Hindlimb muscle (tissue), 1 donor: ENCODE measurements around the gene RAB15. TPM values are rescaled to one million over a fixed set of nuclear protein-coding genes. Genes with fewer than 3 reads are reported as not detected.

Experiments
- DNase-seq: peaks from one replicate; pipeline ENCODE4 v3.0.0-alpha.2; 2013
- polyA plus RNA-seq: library from polyadenylated mRNA; unstranded; fragments of 120-200 nt; gene quantifications from one replicate; pipeline ENCODE4 v1.2.1, GENCODE V29; 2013; ENCODE audit not compliant: insufficient read length

Gene RAB15
- polyA plus RNA-seq, 1 donor = 35.3 TPM

DNA sequence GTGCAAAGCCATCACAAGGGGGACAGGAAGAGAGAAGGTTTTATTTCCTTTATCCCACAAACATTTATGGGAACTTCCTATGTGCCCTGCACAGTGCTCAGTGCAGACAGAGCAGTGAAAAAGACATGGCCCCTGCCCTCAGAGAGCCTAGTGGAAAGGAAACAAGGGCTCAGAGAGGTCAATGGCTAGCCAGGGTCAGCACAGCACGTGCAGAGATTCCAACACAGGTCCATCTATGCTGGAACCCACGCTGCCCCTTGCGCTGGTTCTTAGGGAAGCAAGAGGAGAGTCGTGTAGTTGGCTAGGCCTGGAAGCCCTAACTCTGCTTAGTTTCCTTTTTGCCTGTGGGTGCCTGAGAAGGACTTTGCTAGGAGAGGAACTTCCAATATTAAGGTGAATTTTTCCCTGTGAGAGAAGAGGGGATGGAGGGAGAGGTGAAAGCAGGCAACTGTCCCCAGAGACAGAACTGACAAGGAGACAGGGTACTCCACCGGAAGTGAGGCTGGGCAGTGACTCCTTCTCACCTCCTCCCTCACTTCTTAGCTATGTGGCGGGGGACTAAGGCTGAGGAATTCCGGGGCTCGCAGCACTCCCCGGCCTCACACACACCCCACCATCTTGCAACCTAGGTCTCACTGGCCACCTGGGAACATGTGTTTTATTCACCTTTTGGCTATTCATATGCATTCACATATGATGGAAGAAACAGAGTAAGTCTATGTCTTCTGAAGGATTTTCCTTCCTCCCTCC lies 17.5 kb downstream of the RAB15 start:
- DNase-seq = no peak

DNA sequence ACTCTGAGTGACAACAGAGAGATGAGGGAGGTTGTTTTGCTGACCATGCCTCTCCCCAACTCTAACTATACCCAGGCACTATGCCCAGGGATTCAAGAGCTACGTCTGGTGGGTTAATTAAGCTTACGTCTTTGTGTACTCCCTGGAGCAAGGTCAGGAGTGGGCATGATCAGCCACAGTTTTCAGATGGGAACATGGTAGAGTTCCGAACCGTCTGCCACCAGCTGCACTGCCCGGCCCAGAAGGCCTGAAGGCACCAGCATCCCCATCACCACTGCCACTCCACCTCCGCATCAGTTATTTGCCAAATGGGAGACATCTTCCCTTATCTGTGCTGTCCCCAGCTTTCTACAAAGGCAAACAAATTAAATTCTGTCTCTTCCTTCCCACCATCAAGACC lies 18.5 kb downstream of the RAB15 start:
- no peak for DNase-seq

DNA sequence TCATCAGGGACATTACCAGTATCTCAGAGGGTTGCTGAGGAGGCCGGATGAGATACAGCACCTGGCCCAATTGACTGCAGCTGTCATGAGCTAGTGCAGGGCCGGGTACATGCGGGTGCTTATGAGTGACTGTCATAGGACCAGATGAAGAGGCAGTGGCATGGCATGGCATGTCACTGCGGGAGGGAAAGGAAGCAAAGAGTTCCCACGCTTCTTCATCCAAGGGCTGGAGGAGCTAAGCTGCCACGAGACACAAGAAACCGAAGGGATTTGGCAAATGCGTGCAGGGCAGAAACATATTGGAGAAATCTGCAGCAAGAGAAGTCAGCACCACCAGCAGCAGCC lies 18.9 kb downstream of the RAB15 start:
- DNase-seq = no peak

DNA sequence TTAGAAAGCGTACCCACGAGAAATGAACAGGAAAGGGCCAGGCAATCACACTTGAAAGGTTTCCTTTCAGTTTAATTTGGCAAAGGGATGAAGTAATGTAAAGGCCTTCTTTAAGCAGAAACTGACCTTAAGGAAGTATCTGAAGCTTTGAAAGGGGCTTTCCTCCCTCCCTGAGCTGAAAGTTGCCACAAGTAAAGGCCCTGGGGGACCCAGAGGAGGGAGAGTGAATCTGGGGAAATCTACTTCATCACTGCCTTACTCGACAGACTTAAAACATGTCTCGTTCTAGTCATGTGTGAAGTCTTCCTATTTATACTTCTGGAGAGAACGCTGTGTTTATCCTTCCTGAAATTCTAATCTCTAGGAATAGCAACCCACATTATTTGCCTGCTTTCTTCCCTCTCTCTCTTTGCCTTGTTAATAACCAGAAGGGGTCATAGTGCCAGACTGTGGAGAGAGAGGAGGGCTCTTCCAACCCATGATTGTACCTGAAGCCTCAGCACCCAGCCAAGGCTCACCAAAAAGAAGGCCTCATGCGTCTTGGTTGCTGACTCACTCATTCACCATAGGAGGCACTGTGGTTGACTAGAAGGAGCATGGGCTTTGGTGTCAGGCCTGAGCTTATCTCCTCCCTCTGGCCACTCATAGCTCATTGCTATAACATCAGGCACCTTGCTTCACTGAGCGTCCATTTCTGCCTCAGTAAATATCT lies 19.4 kb downstream of the RAB15 start:
- DNase-seq = no peak

DNA sequence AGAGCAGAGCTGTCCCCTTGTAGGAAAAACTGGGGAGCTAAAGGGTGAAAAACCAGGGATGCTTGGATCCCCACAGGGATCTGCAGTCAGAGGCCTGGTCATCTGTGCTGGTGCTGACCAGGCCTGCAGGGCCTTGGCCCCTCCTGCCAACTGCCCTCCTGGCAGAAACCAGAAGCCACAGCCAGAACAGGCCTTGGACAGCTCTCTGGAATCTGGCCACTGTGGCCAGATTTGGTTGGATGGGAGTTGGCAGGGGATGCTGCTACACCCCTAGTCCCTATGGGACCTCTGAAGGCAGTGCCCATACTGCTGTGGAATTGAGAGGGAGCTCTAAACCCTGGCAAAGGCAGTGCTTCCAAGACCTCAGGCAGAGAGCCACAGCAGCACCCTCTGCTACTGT lies 20.4 kb downstream of the RAB15 start:
- DNase-seq = no peak

DNA sequence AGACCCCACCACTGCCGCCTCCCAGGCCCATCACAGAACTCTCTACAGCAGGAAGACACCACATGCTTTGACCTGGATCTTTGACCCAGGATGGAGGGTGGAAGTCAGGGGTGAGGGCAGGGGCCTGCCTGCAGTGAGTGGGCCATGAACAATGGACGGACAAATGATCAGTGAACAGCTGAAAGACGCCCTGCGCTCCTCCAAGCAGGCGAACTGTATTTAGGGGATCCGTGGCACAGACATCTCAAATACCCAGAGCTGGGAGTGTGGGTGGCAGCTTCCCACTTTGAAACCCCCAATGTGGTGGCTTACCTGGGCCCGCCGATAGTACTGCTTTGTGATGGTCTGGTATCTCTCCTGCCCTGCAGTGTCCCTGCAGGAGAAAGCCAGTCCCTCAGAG lies 20.8 kb downstream of the RAB15 start:
- DNase-seq = no peak

DNA sequence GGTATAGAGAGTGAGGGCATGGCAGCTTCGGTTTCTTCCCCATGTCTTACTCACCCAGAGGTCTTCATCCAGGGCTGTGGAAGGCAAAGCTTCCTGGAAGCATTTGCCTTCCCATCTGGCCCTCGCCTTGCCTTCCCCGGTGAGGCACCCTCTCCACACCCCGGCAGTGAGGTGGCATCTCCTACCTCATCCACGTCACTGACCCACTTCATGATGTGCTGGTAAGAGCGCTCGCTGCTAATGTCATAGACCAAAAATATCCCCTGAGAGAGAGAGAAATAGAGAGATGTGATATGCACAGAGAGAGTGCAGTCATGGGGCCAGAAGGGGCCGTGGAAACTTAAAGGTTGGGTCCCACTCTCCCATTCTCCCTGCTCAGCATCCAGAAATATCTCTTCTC lies 21.2 kb downstream of the RAB15 start:
- DNase-seq = no peak

DNA sequence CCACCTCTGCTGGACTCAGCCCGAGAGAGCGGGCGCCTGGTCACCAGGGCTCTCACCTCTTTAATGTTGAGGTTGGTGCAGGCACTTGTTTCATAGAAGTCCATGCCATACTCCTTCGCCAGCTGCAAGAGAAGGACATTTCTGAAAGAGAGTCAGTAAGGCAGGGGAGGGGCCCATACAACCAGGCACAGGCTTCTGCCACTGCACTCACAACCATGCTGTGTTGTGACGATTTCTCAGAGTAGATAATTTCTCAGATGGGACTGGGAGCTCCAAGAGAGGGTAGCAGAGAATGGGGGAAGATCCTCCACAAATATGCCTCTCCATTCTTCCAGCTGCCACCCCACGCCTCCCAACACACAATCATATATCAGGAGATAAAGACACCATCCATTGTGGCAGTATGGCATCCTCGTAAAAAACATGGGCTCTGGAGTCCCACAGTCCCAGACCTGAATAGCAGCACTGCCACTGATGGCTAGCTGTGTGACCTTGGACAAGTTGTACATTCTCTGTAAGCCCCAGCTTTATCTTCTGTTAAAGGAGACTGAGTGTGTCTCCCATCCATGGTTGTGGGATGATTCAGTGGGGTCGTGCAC lies 23.4 kb downstream of the RAB15 start:
- DNase-seq = no peak

DNA sequence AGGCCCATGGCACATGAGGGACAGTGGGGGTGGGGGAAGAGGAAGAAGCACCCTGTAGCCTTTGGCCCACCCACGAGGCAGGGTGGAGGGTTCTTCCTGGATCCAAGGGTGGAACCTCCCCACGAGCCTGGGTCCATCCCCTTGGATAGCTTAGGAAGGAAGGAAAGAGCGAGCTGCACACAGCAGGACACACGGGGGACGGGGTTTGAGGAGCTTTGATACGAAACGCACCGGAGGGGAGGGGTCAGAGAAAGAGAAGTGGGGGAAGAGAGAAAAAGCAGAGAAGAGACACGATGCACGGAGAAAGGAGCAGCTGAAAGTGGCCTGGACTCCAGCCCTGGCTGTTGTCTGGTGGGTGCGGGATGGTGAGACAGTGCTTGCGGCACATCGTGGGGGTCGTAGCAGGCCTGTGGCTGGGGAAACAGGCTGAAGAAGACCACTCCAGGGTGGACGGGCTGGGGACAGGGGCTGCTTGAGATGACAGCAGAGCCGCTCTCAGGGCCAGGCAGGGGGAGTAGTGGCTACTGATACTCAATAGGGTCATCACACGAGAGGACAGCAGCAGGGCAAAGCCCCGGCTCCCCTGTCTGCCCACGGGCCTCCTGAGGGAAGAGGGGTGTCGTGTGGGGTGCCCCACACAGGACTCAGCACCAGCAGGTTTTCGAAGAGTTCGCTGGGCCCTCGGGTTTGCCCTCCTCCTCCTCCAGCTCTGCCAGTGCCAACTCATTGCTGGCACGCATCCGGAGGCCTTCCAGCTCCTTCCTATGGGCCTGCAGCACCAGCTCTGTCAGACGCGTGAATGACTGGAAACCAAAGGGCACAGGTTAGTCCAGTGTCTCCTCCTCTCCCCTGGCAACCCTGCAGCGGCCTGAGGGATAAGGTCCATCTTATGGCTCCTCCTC lies 24.2 kb downstream of the RAB15 start:
- DNase-seq = no peak

DNA sequence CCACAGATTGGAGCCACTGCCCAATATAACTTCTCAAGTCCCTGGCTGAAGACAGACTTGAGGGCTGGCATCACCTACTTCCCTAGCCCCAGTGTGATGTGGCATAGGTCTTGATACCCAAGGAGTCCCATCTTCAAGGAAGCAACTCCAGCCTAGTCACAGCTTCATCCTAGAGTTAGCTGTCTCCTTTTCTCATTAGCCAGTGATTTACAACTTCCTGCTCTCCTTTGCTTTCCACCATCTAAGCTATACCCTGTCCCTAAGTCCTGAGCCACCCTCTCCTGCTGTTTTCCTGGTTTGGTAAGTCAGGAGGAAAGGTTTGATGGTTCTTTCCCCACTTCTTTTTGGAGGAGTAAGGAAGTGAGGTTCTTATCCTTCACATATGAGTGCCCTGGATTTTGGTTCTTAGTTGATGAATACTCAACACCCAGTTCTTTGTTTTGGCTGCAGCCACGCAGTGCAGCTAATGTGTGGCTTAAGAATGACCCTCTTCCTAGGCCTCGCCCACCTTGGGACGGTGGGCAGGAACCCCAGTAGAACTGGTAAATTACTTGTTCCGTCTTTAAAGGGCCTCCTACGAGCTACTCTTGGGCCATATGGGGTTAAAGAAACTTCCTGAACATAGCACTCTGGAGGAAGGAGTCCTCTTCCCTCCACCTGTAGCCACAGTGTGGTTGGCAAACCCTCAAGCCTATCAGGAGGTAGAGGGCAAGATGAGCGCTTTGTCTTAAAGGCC lies 25.7 kb downstream of the RAB15 start:
- DNase-seq = no peak

DNA sequence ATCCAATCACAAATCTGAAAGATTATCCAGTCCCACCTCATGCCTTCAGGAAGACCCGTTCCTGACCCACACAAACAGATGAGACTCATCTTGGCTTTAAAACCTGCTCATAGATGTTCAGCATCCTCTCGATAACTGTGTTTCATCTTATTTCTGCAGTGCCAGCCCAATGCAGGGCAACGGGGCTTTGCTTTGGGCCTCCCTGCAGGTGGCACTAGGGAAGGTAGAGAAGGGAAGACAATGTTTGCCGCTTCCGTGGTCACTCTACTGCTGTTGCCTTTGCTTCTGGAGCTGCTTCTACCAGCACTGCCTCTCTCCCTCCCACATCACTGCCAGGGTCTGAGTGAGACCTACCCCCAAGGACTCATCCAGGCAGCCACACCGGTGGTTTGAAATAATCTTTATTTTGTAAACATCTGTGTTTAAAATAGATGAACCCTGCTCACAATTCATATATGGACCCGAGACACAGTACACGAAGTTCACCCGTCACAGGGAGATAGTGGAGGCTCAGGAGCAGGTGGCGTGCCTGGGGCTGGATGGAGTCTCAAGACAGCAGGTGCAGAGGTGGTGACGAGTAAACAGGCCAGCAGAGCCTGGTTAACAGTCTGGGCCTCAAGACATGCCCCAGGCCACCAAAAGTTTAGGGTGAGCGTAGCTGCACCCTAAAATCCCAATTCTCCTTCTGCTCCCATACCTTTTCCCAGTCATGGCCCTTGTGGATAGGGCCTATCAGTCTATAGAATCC lies 26.5 kb downstream of the RAB15 start:
- DNase-seq = no peak

DNA sequence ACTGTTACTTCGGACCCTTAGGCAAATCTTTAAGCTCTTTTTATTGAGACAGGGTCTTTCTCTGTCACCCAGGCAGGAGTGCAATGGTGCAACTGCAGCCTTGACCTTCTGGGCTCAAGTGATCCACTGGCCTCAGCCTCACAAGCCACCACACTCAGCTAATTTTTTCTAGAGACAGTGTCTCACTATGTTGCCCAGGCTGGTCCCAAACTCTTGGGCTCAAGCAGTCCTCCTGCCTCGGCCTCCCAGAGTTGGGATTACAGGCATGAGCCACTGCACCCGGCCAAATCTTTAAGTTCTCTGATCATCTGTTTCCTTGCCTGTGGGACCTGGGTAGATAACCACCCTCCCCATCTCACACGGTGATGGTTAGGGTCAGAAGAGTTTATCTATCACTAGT lies 27.3 kb downstream of the RAB15 start:
- no peak for DNase-seq

DNA sequence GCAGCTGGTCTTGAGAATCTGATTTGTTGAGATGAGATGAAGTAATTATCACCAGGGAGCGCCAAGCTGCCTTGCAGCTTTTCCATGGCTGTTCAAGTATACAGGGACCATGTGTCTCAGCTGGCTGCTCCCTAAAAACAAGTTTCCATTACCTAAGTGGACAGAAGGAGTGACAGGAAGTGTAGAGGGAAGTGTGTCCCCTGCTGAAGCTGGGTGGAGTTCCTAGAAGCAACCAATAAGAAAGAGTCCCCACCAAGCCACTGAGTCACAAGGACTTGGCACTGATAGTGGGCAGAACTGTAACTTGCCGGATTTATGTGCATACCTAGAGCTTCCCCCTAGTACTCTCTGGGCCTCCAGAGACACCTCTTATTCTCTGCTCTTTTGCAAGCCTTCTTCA lies 28.1 kb downstream of the RAB15 start:
- DNase-seq = no peak

DNA sequence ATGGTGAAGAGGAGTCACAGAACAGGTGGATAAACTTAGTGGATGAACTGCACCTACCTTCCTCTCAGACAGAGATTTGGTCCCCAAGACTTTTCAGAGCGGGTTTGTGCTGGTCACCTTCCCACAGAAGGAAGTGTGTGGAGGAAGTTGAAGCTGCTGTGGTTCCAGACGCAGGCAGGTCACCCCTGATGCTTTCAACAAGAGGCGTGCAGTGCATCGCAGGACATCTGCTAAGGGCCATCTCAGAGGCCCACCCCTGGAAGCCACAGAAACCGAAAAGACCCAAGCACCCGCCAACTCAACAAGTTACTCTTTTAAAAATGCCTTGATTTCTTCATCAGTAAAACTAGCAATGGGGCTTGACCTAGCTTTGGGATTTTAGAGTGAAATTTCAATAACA lies 28.6 kb downstream of the RAB15 start:
- no peak for DNase-seq

DNA sequence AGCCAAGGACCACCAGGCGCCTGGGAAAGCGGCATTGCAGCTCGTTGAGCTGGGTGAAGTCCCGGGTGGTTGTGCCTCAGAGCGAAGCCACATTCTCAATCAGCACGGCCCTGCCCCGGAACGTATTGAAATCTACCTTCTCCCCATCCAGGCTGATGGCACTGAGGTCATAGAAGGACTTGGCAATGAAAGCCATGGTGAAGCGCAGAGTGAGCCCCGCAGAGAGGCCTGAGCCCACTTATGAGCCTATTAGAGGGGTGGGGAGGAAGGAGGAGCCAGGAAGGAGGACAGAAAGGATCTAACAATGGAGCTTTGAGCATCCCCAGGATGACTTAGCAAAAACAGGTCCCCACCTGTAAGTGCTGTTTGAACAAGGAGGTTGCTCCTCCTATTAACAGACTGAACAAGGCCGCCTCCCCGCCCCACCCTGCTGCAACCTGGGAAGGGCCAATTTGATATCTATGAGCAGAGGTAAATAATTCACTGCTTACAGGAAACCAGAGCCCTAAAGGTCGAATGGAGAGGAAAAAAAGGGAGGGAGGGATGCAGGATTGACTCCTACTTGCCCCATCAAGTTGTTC lies 29.5 kb downstream of the RAB15 start, which contains the start of gene GPX2:
GPX2 (minus strand) TSS at position 215 of the 581 bp plus-strand sequence; CDS start at position 196, 19 bp downstream.
- no peak for DNase-seq

DNA sequence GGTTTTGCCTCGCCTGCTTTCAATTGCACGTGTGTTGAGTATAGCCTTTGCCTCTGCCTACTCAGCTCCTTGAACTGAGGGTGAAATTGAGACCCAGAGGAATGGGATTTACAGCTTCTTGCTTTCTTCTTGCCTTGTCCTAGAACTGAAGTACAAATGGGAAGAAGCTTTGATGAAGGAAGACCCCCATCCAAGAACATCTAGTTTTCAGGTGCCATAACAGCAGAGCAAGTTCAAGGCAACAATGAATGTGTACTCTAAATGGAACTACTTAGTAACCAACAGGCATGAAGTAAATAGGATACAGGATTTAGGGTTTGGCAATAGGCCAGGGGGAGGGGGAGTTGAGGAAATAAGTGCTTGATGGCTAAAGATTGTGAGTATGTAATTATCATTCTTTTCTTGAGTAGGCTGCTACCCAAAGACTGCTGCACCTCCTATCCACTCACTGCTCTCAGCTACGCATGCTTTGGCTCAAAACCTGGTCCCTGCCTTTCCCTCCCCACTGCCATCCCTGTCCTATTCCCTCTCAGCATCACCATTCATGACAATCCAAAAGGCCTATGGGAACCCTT lies 31.7 kb downstream of the RAB15 start:
- no peak for DNase-seq

DNA sequence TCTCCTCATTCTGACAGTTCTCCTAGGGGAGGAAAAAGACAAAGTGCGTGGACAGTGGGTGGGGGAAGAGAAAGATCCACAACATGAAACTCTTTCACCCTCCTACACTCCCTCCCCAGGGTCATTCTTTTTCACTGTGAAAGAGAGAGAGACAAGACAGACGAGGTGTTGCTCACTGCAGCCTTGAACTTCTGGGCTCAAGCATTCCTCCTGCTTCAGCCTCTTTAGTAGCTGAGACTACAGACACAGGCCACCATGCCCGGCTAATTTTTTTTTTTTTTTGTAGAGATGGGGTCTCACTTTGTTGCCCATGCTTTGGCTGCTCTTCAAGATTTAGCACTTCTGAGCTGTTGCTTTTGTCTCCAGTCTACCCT lies 32.3 kb downstream of the RAB15 start:
- DNase-seq = no peak

DNA sequence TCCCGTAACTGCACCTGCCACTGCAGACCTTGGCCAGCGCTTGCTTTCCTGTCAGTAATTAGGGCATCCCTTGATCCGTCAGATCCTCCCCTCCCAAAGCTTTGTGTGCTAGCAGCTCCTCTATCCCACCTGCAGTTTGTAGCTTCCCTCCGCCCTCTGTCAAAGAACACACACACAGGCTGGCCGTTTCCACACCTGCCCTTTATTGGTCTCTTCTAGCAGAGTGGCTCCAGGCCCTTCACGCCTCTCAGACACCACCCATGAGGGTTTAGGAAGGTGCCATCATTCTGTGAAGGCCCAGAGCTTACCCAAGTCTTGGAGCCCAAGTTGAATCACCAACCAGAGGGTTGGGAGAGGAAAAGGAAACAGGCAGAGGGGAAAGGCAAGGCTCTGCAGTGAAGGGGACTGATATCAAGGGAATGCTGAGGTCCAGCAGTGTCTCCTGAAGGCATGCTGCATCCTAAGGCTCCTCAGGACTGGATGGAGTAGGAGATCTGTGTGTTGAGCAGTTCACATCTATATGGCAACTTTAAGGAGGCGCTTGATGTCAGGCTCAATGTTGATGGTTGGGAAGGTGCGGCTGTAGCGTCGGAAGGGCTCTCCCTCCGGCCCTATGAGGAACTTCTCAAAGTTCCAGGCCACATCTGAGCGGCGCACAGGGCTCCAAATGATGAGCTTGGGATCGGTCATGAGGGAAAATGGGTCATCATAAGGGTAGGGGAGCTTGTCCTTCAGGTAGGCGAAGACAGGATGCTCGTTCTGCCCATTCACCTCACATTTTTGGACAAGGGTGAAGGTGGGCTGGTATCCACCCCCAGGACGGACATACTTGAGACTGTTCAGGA lies 32.9 kb downstream of the RAB15 start:
- DNase-seq = no peak

DNA sequence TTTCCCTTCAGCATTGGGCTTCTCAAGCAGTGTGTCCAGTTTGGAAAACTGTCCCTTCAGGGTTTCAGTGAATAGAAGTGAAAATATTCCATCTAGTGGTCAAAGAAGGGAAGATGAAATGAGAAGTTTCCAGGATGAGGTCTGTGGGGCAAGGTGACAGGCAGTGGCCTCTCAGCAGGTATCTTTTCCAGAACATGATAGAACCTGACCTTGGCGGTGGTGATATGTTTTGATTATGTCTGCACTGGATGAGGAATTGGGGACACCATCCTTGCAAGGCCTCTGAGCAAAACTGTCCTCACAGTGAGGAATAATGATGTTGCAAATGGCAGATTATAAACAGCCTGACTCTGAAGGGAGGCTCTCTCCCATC lies 34.3 kb downstream of the RAB15 start:
- no peak for DNase-seq
